Left cardiac atrium (tissue), 4 donors: Measurements from ENCODE around the gene WDR38. TPM values are rescaled to one million over a fixed set of nuclear protein-coding genes. Genes with fewer than 3 reads are reported as not detected.

Source experiments
- ATAC-seq, 2 donors: fragments of 200-7000 bp; cut with Tn5 transposase; one replicate each; pipeline ENCODE4 v1.9.1; 2020; ENCODE audit warnings: mild to moderate bottlenecking in 2 of 2, moderate library complexity in 2 of 2
- DNase-seq: peaks from one replicate; pipeline ENCODE4 v3.0.0-alpha.2; 2020
- intact Hi-C, 2 donors: fragments of 100-400 bp; cut with DNase I; formaldehyde crosslinking; loops; one replicate each; pipeline versions ENCODE4 v1.14.1 to v1.15.1; 2022 to 2023
- total RNA-seq, 2 donors: library from RNA; stranded (reverse); fragmentation: NEBNext Ultra II Directional; extraction: Animal tissue kit (Norgen Biotek cat#: 25700); gene quantifications; one replicate each; pipeline ENCODE4 v1.2.1, GENCODE V29; 2021
- donor health status: DM: no; HTN: yes; CAD: no.
- donor health status: DM: no; HTN: yes; CAD: no; lungs with severe emphysema.
- donor health status: DM: yes; HTN: yes; CAD: no.
- donor health status: Dilated cardiomyopathy.

The WDR38 gene
- total RNA-seq, 2 donors from 2014 or later = not detected

GRCh38 chr9:124899845-124900244 lies 46.6 kb downstream of the WDR38 start:
- ATAC-seq (no peak), DNase-seq (no peak)
- intact Hi-C loops = no loop called here

- ATAC-seq = no peak
- no peak for DNase-seq
- intact Hi-C loops = no loop called here
Observed at GRCh38 chr9:124906966-124907365, 53.7 kb downstream of the WDR38 start.

Other genes starting within 250 kb of the WDR38 start
- 1 to 10 TPM; 1.2 to 1.3 TPM for gene NR6A1, start 82.1 kb upstream of the WDR38 start, total RNA-seq
- 10 to 100 TPM; 19.4 to 24.6 TPM for gene OLFML2A, start 76.3 kb upstream of the WDR38 start, total RNA-seq
- 100 to 1,000 TPM; 814 to 826 TPM for gene RPL35, start 8.5 kb downstream of the WDR38 start, total RNA-seq
- 10 to 100 TPM; 31.3 to 41.6 TPM for gene ARPC5L, start 8.7 kb downstream of the WDR38 start, total RNA-seq
- 10 to 100 TPM; 17.8 to 18.9 TPM for gene GOLGA1, start 87.6 kb downstream of the WDR38 start, total RNA-seq